ENCODE measurements around the gene CMC1.
"Not testable (repeated sequence)": the region's sequence is repeated elsewhere in the genome, so short reads cannot be mapped to it uniquely, and the experiment has no call there.

CMC1 gene

GRCh38 chr3:28244491-28244890 lies 3.1 kb downstream of the CMC1 start:
- no peak for DNase-seq (ENCODE audit: low read depth in 2 of 2)

DNA sequence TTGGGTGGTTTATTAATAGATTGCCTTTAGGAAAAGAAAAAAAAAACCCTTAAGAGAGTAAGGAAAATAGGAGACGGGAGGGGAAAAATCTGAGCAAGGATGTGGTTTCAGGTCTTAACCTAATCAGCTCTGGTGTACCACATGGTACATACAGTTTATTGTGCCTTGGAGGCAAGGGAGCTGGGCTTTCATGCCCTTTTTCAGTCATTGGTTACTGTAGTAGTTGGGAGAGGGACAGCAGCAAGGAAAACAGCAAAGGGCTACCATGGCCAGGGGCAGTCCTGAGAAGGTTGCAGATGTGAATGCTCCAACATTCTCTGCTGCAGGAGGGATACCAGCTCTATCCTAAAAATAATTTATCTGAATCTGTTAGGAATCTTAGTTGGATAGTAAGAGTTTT lies 5.9 kb downstream of the CMC1 start:
- no peak for DNase-seq (ENCODE audit: low read depth in 2 of 2)

- no peak for DNase-seq (ENCODE audit: low read depth in 2 of 2)
Measured at GRCh38 chr3:28250999-28251398, 9.6 kb downstream of the CMC1 start.

DNA sequence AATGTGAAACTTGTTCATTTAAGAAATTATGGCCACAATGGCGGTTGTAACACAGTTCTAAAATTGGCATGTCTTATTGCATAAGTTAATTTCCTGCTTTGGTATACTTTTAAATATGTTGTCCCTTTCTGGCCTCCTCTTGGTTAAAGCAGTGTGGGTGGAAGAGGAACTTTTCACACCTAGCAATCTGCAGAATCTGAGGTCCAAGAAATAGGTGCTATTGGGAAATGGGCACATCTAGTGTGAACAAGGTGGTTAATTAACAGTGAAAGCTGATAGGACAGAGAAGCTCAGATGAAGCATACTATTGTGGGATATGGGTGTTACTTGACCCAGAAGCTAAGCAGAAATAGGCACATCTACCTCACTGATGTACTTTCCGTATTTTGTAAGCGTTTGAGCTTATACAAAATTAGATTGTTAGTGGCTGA lies 10.6 kb downstream of the CMC1 start:
- no peak for DNase-seq (ENCODE audit: low read depth in 2 of 2)

DNA sequence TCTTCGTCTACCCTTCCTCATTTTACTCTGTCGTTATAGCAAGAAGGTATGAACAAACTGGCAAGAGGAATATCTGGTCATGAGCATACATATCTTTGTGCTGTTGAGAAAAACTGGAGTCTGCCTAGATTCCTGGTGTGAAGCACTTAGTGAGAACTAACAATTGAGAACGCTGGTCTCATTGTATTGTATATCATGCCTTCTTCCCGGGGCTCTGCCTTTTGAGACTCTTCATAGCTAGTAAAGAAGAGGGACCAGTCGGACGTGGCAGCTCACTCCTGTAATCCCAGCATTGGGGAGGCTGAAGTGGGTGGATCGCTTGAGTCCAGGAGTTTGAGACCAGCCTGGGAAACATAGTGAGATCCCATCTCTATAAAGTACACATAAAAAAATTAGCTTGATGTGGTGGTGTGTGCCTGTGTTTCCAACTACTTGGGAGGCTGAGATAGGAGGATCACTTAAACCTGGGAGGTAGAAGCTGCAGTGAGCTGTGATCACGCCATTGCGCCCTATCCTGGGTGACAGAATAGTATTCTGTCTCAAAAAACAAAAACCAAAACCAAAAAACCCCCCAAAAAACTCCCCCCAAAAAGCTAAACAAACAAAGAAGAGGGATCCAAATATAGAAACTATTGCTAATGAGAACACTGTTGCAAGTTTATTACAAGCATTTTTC lies 11.8 kb downstream of the CMC1 start:
- DNase-seq (ENCODE audit: low read depth in 2 of 2) = no peak

DNA sequence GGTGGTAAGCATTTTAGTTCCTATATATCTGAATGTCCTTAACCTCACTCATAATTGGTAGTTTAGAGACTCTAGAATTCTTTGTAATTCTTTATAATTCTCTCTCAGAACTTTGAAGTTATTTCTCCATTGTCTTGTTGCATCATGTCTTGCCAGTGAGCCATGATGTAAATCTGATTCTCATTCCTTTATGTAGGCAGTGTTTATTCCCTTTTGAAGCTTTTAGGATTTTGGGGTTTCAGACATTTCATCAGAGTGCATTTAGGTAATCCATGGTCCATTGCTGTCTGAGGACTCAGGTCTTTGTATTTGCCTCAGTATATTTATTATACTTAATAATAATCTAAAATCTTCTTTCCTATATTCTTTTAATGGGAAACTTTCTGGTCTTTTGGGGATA lies 20.6 kb downstream of the CMC1 start:
- DNase-seq (ENCODE audit: low read depth in 2 of 2) = no peak

- no peak for DNase-seq (ENCODE audit: low read depth in 2 of 2)
Measured at GRCh38 chr3:28265641-28266040, 24.2 kb downstream of the CMC1 start.

GRCh38 chr3:28267984-28268849 lies 26.8 kb downstream of the CMC1 start:
- no peak for DNase-seq (ENCODE audit: low read depth in 2 of 2)

DNA sequence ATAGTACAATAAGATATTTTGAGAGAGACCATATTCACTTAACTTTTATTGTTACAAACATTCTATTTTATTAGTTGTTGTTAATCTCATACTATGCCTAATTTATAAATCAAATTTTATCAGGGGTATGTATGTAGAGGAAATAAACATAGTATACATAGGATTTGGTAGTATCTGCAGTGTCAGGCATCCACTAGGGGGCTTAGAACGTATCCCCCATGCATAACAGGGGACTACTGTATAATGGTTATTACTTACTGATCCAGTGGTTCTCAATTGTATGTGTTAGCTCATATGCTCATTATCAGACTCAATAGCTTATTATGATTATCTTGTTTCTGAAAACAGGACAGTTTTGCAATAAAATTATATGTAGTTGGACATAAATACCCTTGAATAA lies 27.6 kb downstream of the CMC1 start:
- DNase-seq (ENCODE audit: low read depth in 2 of 2) = no peak

GRCh38 chr3:28269884-28270283 lies 28.5 kb downstream of the CMC1 start:
- not testable (repeated sequence) for DNase-seq (ENCODE audit: low read depth in 2 of 2)

DNA sequence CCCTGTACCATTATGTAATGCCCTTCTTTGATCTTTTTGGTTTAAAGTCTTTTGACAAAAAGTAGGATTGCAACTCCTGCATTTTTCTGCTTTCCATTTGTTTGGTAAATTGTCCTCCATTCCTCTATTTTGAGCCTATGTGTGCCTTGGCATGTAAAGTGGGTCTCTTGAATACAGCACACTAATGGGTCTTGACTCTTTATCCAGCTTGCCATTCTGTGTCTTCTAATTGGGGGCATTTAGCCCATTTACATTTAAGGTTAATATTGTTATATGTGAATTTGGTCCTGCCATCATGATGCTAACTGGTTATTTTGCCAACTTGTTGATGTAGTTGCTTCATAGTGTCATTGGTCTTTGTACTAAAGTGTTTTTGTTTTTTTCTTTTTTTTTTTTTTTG lies 32.4 kb downstream of the CMC1 start:
- no peak for DNase-seq (ENCODE audit: low read depth in 2 of 2)

DNA sequence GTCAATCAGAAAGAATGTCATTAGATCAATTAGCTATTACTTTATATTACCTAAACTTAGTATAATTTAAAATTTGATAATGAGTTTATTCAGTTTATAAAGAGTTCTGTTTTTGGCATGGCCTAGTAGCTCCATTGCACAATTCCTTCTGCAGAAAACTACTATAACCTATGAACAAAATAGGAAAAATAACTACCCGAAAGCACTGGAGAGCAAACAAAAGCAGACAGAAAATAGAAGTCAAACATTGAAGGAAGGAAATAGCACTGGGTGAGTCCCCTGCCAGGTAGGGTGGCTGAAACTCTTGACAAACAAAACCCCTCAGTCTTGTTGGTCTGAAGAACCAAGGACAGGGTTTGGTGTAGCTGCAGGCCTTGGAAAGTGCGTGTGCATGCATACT lies 37.5 kb downstream of the CMC1 start:
- DNase-seq (ENCODE audit: low read depth in 2 of 2) = no peak

- no peak for DNase-seq (ENCODE audit: low read depth in 2 of 2)
Measured at GRCh38 chr3:28279770-28280169, 38.4 kb downstream of the CMC1 start.

DNA sequence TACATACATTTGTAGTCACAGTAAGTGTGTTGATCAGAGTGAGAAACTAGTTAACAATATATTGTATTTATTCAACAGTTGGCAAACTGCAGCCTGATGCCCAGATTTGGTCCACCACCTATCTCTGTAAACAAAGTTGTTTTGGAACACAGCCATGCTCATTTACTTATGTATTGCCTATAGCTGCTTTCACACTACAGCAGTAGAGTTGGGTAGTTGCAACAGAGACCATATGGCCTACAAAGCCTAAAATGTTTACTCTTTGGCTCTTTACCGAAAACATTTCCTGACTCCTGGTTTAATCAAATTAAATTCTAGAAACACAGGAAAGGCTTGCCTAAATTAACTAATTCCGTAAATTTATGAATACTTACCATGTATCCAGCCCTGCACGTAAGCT lies 39.4 kb downstream of the CMC1 start:
- DNase-seq (ENCODE audit: low read depth in 2 of 2) = no peak

GRCh38 chr3:28286595-28286994 lies 45.2 kb downstream of the CMC1 start:
- DNase-seq (ENCODE audit: low read depth in 2 of 2) = no peak

- DNase-seq (ENCODE audit: low read depth in 2 of 2) = no peak
Measured at GRCh38 chr3:28287046-28287445, 45.6 kb downstream of the CMC1 start.

DNA sequence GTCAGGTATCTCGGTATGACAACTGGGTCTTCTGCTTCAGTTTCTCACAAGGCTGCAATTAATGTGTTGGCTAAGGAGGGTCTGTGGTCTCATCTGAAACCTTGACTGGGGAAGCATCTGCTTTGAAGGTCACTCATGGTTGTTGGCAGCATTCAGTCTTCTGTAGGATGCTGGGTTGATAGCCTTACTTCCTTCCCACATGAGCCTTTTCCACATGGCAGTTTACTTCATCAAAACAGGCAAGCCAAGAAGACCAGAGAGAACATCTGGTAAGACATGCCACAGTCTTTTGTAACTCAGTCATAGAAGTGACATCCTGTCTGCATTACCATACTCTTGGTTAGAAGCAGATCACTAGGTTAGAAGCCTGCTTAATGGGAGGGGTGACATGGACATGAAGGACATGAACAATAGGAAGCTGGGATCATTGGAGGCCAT lies 49.5 kb downstream of the CMC1 start:
- DNase-seq (ENCODE audit: low read depth in 2 of 2) = no peak

- DNase-seq (ENCODE audit: low read depth in 2 of 2) = no peak
Measured at GRCh38 chr3:28291577-28291976, 50.2 kb downstream of the CMC1 start.

DNA sequence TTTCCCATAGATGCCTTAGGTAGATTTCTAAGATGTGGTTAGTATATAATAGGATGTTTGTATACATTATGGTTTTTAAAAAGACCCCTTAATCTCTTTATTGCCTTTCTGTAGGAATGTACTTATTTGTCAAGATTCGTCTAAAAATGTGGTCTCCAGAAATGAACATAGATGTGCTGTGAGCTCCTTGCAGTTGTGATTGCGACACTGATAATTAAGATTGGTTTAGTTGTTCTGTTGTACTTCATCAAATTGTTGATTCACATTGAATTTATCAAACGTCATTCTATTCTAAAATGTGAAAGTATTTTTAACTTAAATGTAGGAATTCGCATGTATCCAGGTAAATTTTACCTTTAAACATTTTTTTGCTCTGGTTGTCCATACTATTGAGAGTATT lies 51.2 kb downstream of the CMC1 start:
- no peak for DNase-seq (ENCODE audit: low read depth in 2 of 2)

DNA sequence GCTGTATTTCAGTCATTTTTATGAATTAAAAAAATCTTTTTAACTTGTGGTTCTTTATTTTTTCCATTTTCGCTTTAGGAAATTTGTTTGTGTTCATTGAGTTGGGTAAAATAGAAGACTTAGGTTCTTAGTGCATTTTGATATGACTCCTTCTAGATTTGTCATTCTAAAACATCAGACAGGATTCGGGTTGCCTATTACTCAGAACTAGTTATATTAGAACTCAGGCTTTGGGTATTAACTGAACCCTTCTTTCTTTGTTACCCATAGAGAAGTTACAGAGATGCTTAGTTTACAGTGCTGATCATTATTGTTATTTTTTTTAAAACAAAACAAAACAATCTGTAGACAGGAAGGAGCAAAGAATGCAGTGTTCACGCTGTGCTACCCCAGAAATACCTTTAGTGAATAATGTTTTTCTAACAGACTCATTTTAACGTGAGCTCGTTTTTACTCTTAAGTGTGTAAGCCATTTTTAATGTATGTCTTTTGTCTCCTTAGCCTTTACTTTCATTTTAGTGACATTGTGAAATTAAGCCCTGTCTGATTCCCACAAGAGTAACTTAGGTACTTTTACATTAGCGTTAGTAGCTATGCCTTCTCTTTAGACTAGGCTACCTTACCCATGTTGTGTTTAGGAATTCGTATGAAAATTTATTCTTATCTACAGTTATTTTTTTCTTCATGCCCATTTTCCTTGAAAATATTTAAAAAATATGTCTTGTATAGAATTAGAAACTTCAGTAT lies 53.4 kb downstream of the CMC1 start:
- no peak for DNase-seq (ENCODE audit: low read depth in 2 of 2)

- DNase-seq (ENCODE audit: low read depth in 2 of 2) = no peak
Measured at GRCh38 chr3:28295898-28296490, 54.6 kb downstream of the CMC1 start.

DNA sequence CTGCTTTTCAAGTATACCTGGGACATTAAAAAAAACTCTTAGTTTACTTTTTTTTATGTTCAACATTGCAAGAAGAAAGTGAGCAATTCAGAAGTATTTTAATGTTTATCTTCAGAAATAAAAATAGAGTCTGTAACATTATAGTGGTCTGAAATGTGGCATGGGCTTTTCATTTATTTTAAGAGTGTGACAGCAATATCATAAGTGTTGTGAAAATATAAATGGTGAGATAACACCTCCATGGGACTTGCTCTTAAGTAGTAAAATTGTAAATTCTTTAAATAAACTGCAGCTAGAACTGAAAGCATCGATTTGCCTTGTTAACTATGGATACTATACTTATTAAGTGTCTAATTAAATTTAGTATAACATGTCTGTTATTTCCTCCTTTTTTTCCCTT lies 58.3 kb downstream of the CMC1 start:
- DNase-seq (ENCODE audit: low read depth in 2 of 2) = no peak
